Measurements from ENCODE around the gene RNF167.

Gene RNF167

GRCh38 chr17:4937553-4937952 is 2.5 kb upstream of the RNF167 start:
- no peak for DNase-seq (ENCODE audit: low read depth in 1 of 2, low spot score in 1 of 2)

- no peak for DNase-seq (ENCODE audit: low read depth in 1 of 2, low spot score in 1 of 2)
Measured at GRCh38 chr17:4938069-4938491, 2.0 kb upstream of the RNF167 start.

- DNase-seq (ENCODE audit: low read depth in 1 of 2, low spot score in 1 of 2), result no peak
Measured at GRCh38 chr17:4938688-4939545, 1.2 kb upstream of the RNF167 start.

GRCh38 chr17:4939546-4939795 is 597 bp upstream of the RNF167 start:
- DNase-seq (ENCODE audit: low read depth in 1 of 2, low spot score in 1 of 2), result no peak

- peak in 1 of 2 donors; percentile 18 for DNase-seq (ENCODE audit: low read depth in 1 of 2, low spot score in 1 of 2)
Measured at GRCh38 chr17:4940555-4941318, 669 bp downstream of the RNF167 start.

GRCh38 chr17:4941319-4941610 is 1.2 kb downstream of the RNF167 start:
- DNase-seq (ENCODE audit: low read depth in 1 of 2, low spot score in 1 of 2), result no peak

- no peak for DNase-seq (ENCODE audit: low read depth in 1 of 2, low spot score in 1 of 2)
Measured at GRCh38 chr17:4942760-4943508, 2.9 kb downstream of the RNF167 start.

- peak in 1 of 2 donors; percentile 26 for DNase-seq (ENCODE audit: low read depth in 1 of 2, low spot score in 1 of 2)
Measured at GRCh38 chr17:4944163-4944553, 4.1 kb downstream of the RNF167 start.

GRCh38 chr17:4944554-4945175 is 4.6 kb downstream of the RNF167 start:
- DNase-seq (ENCODE audit: low read depth in 1 of 2, low spot score in 1 of 2), result no peak

- DNase-seq (ENCODE audit: low read depth in 1 of 2, low spot score in 1 of 2), result peak; percentile 56 to 73
Measured at GRCh38 chr17:4945176-4945943, 5.3 kb downstream of the RNF167 start.

- DNase-seq (ENCODE audit: low read depth in 1 of 2, low spot score in 1 of 2), result no peak
Measured at GRCh38 chr17:4945944-4946280, 5.8 kb downstream of the RNF167 start.

GRCh38 chr17:4946312-4946976 is 6.4 kb downstream of the RNF167 start:
- DNase-seq (ENCODE audit: low read depth in 1 of 2, low spot score in 1 of 2), result no peak

GRCh38 chr17:4947010-4947410 is 6.9 kb downstream of the RNF167 start:
- no peak for DNase-seq (ENCODE audit: low read depth in 1 of 2, low spot score in 1 of 2)

GRCh38 chr17:4947411-4948165 is 7.5 kb downstream of the RNF167 start:
- DNase-seq (ENCODE audit: low read depth in 1 of 2, low spot score in 1 of 2), result peak; percentile 41 to 54

- DNase-seq (ENCODE audit: low read depth in 1 of 2, low spot score in 1 of 2), result peak; percentile 78 to 80
Measured at GRCh38 chr17:4948166-4948930, 8.3 kb downstream of the RNF167 start, which contains the start of gene PFN1. TSS of gene PFN1 (minus strand) at chr17:4948530. CDS start at chr17:4948394, 136 bp downstream.

GRCh38 chr17:4948931-4949320 is 8.9 kb downstream of the RNF167 start:
- DNase-seq (ENCODE audit: low read depth in 1 of 2, low spot score in 1 of 2), result peak; percentile 31 to 62

GRCh38 chr17:4949321-4950074 is 9.4 kb downstream of the RNF167 start:
- DNase-seq (ENCODE audit: low read depth in 1 of 2, low spot score in 1 of 2), result peak; percentile 31 to 63
